Adrenal gland (tissue), 12 donors: Measurements from ENCODE around the gene VWDE. TPM values are rescaled to one million over a fixed set of nuclear protein-coding genes. Genes with fewer than 3 reads are reported as not detected.

Experiments
- DNase-seq, 7 donors: peaks; one replicate each; pipeline ENCODE4 v3.0.0-alpha.2; 2019 to 2020
- H3K27ac ChIP-seq, 5 donors: fragments of 200-600 bp; sonication (generic) in 4 of 5; 1 replicate in 3 of 5; 2 replicates in 2 of 5; pipeline versions ENCODE4 v1.5.1 to v1.8.0; 2016 to 2020; ENCODE audit warnings: mild to moderate bottlenecking in 1 of 5
- H3K27me3 ChIP-seq: fragments of 200-600 bp; 2 replicates; pipeline ENCODE4 v1.8.0; 2021
- H3K36me3 ChIP-seq, 2 donors: fragments of 200-600 bp; replicated peaks in 1 of 2; 1 replicate in 1 of 2; 2 replicates in 1 of 2; pipeline versions ENCODE4 v1.5.1 to v1.8.0; 2018 to 2022
- H3K4me1 ChIP-seq, 2 donors: fragments of 200-600 bp; replicated peaks in 1 of 2; 1 replicate in 1 of 2; 2 replicates in 1 of 2; pipeline versions ENCODE4 v1.5.1 to v1.8.0; 2018 to 2021
- H3K4me3 ChIP-seq, 4 donors: fragments of 200-600 bp; sonication (generic) in 3 of 4; one replicate each; pipeline ENCODE4 v1.5.1; 2016 to 2018
- H3K9me3 ChIP-seq, 3 donors: fragments of 200-600 bp; sonication (generic) in 1 of 3; replicated peaks in 1 of 3; 1 replicate in 2 of 3; 2 replicates in 1 of 3; pipeline versions ENCODE4 v1.5.1 to v1.8.0; 2016 to 2021
- POLR2A ChIP-seq, 2 donors: fragments of 450-650 bp; IDR thresholded peaks; one replicate each; pipeline ENCODE4 v1.6.1; 2017; ENCODE audit warnings: antibody characterized with exemption in 2 of 2, mild to moderate bottlenecking in 2 of 2, moderate library complexity in 1 of 2
- WGBS, 4 donors: extraction: QIAGEN DNeasy Blood & Tissue Kit in 2 of 4; methylation state at CpG; one replicate each; pipeline versions ENCODE4 v1.1.5 to v1.1.7; 2013 to 2017; 5-methylcytosine and 5-hydroxymethylcytosine counted together
- intact Hi-C, 2 donors: fragments of 100-400 bp; cut with DNase I; formaldehyde crosslinking; loops; one replicate each; pipeline versions ENCODE4 v1.14.1 to v1.15.0; 2022 to 2023
- polyA plus RNA-seq, 3 donors: library from polyadenylated mRNA; stranded (reverse); fragments of 200-250 nt in 2 of 3; fragments of 350-450 nt in 1 of 3; fragmentation: Illumina TruSeq in 1 of 3; extraction: RNeasy Lipid Tissue Mini Kit (QIAGEN cat#74804) in 1 of 3; gene quantifications; one replicate each; pipeline ENCODE4 v1.2.3, GENCODE V29; 2013 to 2014
- total RNA-seq, 9 donors: library from RNA; depleted of rRNA in 4 of 9; stranded (reverse); fragments of >200 nt in 4 of 9; fragments of 120-200 nt in 1 of 9; fragmentation: NEBNext Ultra II Directional in 1 of 9; extraction: Animal tissue kit (Norgen Biotek cat#: 25700) in 1 of 9; gene quantifications; one replicate each; pipeline versions ENCODE4 v1.1.0 to v1.2.4, GENCODE V29; 2013 to 2023
- TF ChIP-seq, protein P1 (sequence below), 6 experiments: fragments of 450-650 bp in 4 of 6; fragments of 200-600 bp in 2 of 6; sonication (generic) in 1 of 6; IDR thresholded peaks; 1 replicate in 5 of 6; 2 replicates in 1 of 6; pipeline versions ENCODE4 v1.5.1 to v1.8.0; 2016 to 2021; ENCODE audit warnings: antibody characterized with exemption in 6 of 6, mild to moderate bottlenecking in 2 of 6, moderate library complexity in 1 of 6
- donor health status: healthy with polysubstance abuse.
- donor health status: Bipolar disorder and iron deficiency.
- donor health status: DM: yes; HTN: yes; CAD: no.
- donor health status: DM: no; HTN: no; CAD: no.
- donor health status: DM: no; HTN: no; CAD: no.
- donor health status: DM: yes; HTN: yes; CAD: no.

Gene VWDE
- total and polyA plus RNA-seq, 12 donors = 0.26 to 11.1 (median 0.95) TPM; not detected in 2

- Histone ChIP-seq H3K27me3 (no peaks in the 10 kb centered on the region), H3K9me3 (no peaks in the 10 kb centered on the region), H3K4me1 (no peaks in the 10 kb centered on the region), H3K4me3 (no peak overlapping the region), H3K36me3 (no peaks in the 10 kb centered on the region), H3K27ac (no peak overlapping the region)
- intact Hi-C loops = no loop called here
- WGBS, 4 donors = 64 to 71% (median 67%) methylated on average over 4 of the region's 4 CpGs
- no peak for DNase-seq
- TF ChIP-seq POLR2A (IDR thresholded peaks at IDR 0.05) = no peak
Observed at GRCh38 chr7:12303495-12303894, 100.2 kb downstream of the VWDE start.

GRCh38 chr7:12303062-12303461 is 100.6 kb downstream of the VWDE start:
- H3K27ac ChIP-seq = no peak overlapping the region
- H3K9me3 ChIP-seq = no peaks in the 10 kb centered on the region
- intact Hi-C loops = no loop called here
- H3K27me3 ChIP-seq = no peaks in the 10 kb centered on the region
- H3K4me3 ChIP-seq = no peak overlapping the region
- WGBS, 4 donors = 53 to 79% (median 72%) methylated on average over 2 of the region's 2 CpGs
- no peak for DNase-seq
- no peaks in the 10 kb centered on the region for H3K4me1 ChIP-seq
- H3K36me3 ChIP-seq = no peaks in the 10 kb centered on the region
- TF ChIP-seq POLR2A (IDR thresholded peaks at IDR 0.05) = no peak
- TF ChIP-seq, protein P1, sequence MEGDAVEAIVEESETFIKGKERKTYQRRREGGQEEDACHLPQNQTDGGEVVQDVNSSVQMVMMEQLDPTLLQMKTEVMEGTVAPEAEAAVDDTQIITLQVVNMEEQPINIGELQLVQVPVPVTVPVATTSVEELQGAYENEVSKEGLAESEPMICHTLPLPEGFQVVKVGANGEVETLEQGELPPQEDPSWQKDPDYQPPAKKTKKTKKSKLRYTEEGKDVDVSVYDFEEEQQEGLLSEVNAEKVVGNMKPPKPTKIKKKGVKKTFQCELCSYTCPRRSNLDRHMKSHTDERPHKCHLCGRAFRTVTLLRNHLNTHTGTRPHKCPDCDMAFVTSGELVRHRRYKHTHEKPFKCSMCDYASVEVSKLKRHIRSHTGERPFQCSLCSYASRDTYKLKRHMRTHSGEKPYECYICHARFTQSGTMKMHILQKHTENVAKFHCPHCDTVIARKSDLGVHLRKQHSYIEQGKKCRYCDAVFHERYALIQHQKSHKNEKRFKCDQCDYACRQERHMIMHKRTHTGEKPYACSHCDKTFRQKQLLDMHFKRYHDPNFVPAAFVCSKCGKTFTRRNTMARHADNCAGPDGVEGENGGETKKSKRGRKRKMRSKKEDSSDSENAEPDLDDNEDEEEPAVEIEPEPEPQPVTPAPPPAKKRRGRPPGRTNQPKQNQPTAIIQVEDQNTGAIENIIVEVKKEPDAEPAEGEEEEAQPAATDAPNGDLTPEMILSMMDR (IDR thresholded peaks at IDR 0.05) = no peak

GRCh38 chr7:12300415-12300814 is 103.2 kb downstream of the VWDE start:
- intact Hi-C loops = no loop called here
- TF ChIP-seq, protein P1 (IDR thresholded peaks at IDR 0.05) = no peak
- no peak for TF ChIP-seq POLR2A (IDR thresholded peaks at IDR 0.05)
- 50 to 94% (median 88%) methylated on average over 4 of the region's 4 CpGs for WGBS, 4 donors

GRCh38 chr7:12299367-12299766 is 104.3 kb downstream of the VWDE start:
- H3K9me3 ChIP-seq = no peaks in the 10 kb centered on the region
- intact Hi-C loops = no loop called here
- no peak overlapping the region for H3K4me3 ChIP-seq
- 66 to 80% (median 75%) methylated on average over 3 of the region's 3 CpGs for WGBS, 4 donors
- H3K27ac ChIP-seq = no peak overlapping the region
- no peak for TF ChIP-seq POLR2A (IDR thresholded peaks at IDR 0.05)
- TF ChIP-seq, protein P1 (IDR thresholded peaks at IDR 0.05) = no peak
- no peaks in the 10 kb centered on the region for H3K4me1 ChIP-seq
- no peaks in the 10 kb centered on the region for H3K36me3 ChIP-seq
- no peaks in the 10 kb centered on the region for H3K27me3 ChIP-seq
- no peak for DNase-seq

More at GRCh38 chr7:12300415-12300814, 103.2 kb downstream of the VWDE start:
- Histone ChIP-seq H3K36me3 (no peaks in the 10 kb centered on the region), H3K27ac (no peak overlapping the region), H3K4me1 (no peaks in the 10 kb centered on the region), H3K27me3 (no peaks in the 10 kb centered on the region), H3K9me3 (no peaks in the 10 kb centered on the region), H3K4me3 (no peak overlapping the region)
- no peak for DNase-seq

- Histone ChIP-seq H3K4me3 (no peak overlapping the region), H3K4me1 (no peaks in the 10 kb centered on the region), H3K27ac (no peak overlapping the region), H3K9me3 (no peaks in the 10 kb centered on the region), H3K36me3 (no peaks in the 10 kb centered on the region), H3K27me3 (no peaks in the 10 kb centered on the region)
- TF ChIP-seq, protein P1 (IDR thresholded peaks at IDR 0.05) = no peak
- no peak for TF ChIP-seq POLR2A (IDR thresholded peaks at IDR 0.05)
- intact Hi-C loops = no loop called here
- 71 to 83% (median 78%) methylated on average over 3 of the region's 3 CpGs for WGBS, 4 donors
- DNase-seq = no peak
Observed at GRCh38 chr7:12297283-12298108, 106.2 kb downstream of the VWDE start.
